Lung (tissue), 12 donors: Measurements from ENCODE around the gene ATF7IP2. TPM values are rescaled to one million over a fixed set of nuclear protein-coding genes. Genes with fewer than 3 reads are reported as not detected.

Experiments used
- ATAC-seq: fragments of 200-7000 bp; cut with Tn5 transposase; one replicate; pipeline ENCODE4 v1.9.1; 2020; ENCODE audit warnings: moderate number of reproducible peaks; ENCODE audit not compliant: insufficient read depth, low FRiP score
- DNase-seq, 3 donors: peaks; one replicate each; pipeline ENCODE4 v3.0.0-alpha.2; 2013 to 2017
- H3K27ac ChIP-seq, 2 donors: one replicate each; pipeline ENCODE4 v1.5.1; 2013; ENCODE audit warnings: mild to moderate bottlenecking in 2 of 2, moderate library complexity in 2 of 2, control low read depth in 1 of 2, inconsistent platforms in 1 of 2, low read depth in 1 of 2, low read length in 1 of 2
- H3K27me3 ChIP-seq, 3 donors: one replicate each; pipeline ENCODE4 v1.5.1; 2013; ENCODE audit warnings: low read length in 2 of 3; ENCODE audit not compliant: control insufficient read depth in 3 of 3, insufficient read depth in 3 of 3
- H3K36me3 ChIP-seq, 4 donors: one replicate each; pipeline ENCODE4 v1.5.1; 2013; ENCODE audit warnings: low read length in 4 of 4, mild to moderate bottlenecking in 1 of 4, moderate library complexity in 1 of 4; ENCODE audit not compliant: control insufficient read depth in 4 of 4, insufficient read depth in 4 of 4
- H3K4me1 ChIP-seq, 5 donors: one replicate each; pipeline ENCODE4 v1.5.1; 2013; ENCODE audit warnings: low read length in 5 of 5, mild to moderate bottlenecking in 2 of 5, moderate library complexity in 1 of 5; ENCODE audit not compliant: control insufficient read depth in 5 of 5, insufficient read depth in 5 of 5
- H3K4me3 ChIP-seq: one replicate; pipeline ENCODE4 v1.5.1; 2013; ENCODE audit warnings: mild to moderate bottlenecking, control low read depth, moderate library complexity
- H3K9ac ChIP-seq, 2 donors: one replicate each; pipeline ENCODE4 v1.5.1; 2013; ENCODE audit warnings: low read length in 2 of 2, control low read depth in 1 of 2; ENCODE audit not compliant: insufficient read depth in 1 of 2
- H3K9me3 ChIP-seq, 4 donors: one replicate each; pipeline ENCODE4 v1.5.1; 2013; ENCODE audit warnings: low read length in 3 of 4, mild to moderate bottlenecking in 1 of 4, moderate library complexity in 1 of 4; ENCODE audit not compliant: control insufficient read depth in 4 of 4, insufficient read depth in 3 of 4
- WGBS, 2 donors: extraction: QIAGEN DNeasy Blood & Tissue Kit; methylation state at CpG; one replicate each; pipeline ENCODE4 v1.1.7; 2013; 5-methylcytosine and 5-hydroxymethylcytosine counted together
- polyA plus RNA-seq, 2 donors: library from polyadenylated mRNA; stranded (reverse); fragments of 200-250 nt; gene quantifications; one replicate each; pipeline ENCODE4 v1.2.1, GENCODE V29; 2013
- total RNA-seq, 2 donors: library from RNA; depleted of rRNA in 1 of 2; stranded (reverse); fragments of >200 nt in 1 of 2; gene quantifications; one replicate each; pipeline ENCODE4 v1.2.1, GENCODE V29; 2014 to 2021
- TF ChIP-seq, protein P1 (sequence below): IDR thresholded peaks from 2 replicates; pipeline ENCODE4 v1.5.1; 2012; ENCODE audit warnings: mild to moderate bottlenecking; ENCODE audit errors: control extremely low read depth, extremely low read depth
- donor health status: control.
- donor health status: control.
- donor health status: Bipolar disorder and iron deficiency.
- donor health status: healthy.
- donor health status: DM: yes; HTN: yes; CAD: no.

Gene ATF7IP2
- total and polyA plus RNA-seq, 4 donors = 7.3 to 18.0 (median 14.5) TPM

DNA sequence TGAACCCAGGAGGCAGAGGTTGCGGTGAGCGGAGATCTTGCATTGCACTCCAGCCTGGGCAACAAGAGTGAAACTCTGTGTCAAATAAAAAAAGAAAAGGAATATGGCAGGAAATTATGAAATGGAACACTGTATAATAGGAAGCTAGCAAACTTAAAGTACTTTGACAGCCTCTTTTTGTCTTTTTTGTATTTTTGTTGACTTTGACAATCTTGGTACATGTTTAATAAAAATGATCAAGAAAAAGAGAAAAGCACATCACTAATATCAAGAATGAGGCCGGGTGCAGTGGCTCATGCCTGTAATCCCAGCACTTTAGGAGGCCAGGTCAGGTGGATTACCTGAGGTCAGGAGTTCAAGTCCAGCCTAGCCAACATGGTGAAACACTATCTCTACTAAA lies 5.5 kb downstream of the ATF7IP2 start:
- TF ChIP-seq, protein P1, sequence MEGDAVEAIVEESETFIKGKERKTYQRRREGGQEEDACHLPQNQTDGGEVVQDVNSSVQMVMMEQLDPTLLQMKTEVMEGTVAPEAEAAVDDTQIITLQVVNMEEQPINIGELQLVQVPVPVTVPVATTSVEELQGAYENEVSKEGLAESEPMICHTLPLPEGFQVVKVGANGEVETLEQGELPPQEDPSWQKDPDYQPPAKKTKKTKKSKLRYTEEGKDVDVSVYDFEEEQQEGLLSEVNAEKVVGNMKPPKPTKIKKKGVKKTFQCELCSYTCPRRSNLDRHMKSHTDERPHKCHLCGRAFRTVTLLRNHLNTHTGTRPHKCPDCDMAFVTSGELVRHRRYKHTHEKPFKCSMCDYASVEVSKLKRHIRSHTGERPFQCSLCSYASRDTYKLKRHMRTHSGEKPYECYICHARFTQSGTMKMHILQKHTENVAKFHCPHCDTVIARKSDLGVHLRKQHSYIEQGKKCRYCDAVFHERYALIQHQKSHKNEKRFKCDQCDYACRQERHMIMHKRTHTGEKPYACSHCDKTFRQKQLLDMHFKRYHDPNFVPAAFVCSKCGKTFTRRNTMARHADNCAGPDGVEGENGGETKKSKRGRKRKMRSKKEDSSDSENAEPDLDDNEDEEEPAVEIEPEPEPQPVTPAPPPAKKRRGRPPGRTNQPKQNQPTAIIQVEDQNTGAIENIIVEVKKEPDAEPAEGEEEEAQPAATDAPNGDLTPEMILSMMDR = no peak
- ATAC-seq = no peak
- no peaks in the 10 kb centered on the region for H3K9me3 ChIP-seq
- peaks cover 0 to 7% (median 0%) of the 10 kb centered on the region in 5 donors for H3K4me1 ChIP-seq
- no peaks in the 10 kb centered on the region for H3K36me3 ChIP-seq
- no peak overlapping the region for H3K27ac ChIP-seq
- no peak overlapping the region for H3K9ac ChIP-seq
- no peaks in the 10 kb centered on the region for H3K27me3 ChIP-seq
- H3K4me3 ChIP-seq = no peak overlapping the region
- DNase-seq = no peak
- 91 to 94% methylated on average over 3 of the region's 3 CpGs for WGBS, 2 donors

DNA sequence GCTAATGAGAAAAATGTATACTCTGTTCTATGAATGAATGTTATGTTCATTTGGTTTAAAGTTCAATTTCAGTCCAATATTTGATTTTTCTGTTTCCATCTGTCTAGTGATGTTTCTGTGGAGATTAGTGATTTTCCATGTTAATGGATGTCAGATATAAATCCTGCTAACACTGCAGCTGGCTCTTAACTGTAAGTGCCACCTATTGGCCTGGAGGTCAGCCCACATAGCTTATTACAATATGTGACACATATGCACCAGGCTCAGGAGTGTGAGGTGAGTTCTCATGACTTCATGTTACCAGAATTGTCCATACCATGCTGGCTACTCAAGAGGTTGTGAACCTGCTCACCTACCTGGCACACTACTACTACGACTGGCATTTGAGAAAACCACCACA lies 17.1 kb downstream of the ATF7IP2 start:
- no peak overlapping the region for H3K9ac ChIP-seq
- peaks cover 0 to 10% (median 2%) of the 10 kb centered on the region in 4 donors for H3K9me3 ChIP-seq
- no peak overlapping the region for H3K4me3 ChIP-seq
- H3K36me3 ChIP-seq = peaks cover 0 to 3% (median 0%) of the 10 kb centered on the region in 4 donors
- TF ChIP-seq, protein P1 = no peak
- ATAC-seq = no peak
- no peaks in the 10 kb centered on the region for H3K27me3 ChIP-seq
- H3K27ac ChIP-seq = no peak overlapping the region
- H3K4me1 ChIP-seq = peaks cover 0 to 3% (median 0%) of the 10 kb centered on the region in 5 donors
- 87 to 94% methylated on average over 1 of the region's 1 CpG for WGBS, 2 donors
- no peak for DNase-seq

DNA sequence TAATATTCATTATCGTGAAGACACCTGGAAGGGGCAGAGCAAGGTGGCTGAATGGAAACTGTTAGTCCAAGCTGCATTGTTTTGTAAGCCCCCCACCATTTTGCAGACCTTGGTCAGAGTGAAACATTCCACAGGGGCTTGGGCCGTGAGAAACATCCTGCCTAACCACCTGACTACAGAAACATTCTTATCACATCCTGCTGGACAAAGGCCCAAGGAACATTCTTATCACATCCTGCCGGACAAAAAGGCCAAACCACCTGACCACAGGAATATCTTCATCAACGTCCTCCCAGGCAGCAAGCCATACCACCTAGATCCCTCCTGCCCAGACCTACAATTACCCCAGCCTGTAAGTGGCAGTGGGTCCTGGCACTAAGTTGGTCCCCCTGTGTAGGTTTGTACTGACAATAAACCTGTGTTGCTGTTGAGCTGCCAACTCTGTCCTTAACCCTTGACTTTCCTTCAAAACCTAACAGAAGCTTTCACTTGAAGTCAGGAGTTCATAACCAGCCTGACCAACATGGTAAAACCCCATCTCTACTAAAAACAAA lies 19.6 kb downstream of the ATF7IP2 start:
- no peak overlapping the region for H3K9ac ChIP-seq
- H3K4me1 ChIP-seq = peaks cover 0 to 3% (median 0%) of the 10 kb centered on the region in 5 donors
- DNase-seq (no peak), ATAC-seq (no peak)
- no peak overlapping the region for H3K4me3 ChIP-seq
- WGBS, 2 donors = 58 to 72% methylated on average over 4 of the region's 4 CpGs
- peak overlapping the region in 1 of 2 donors; percentile 12 for H3K27ac ChIP-seq
- peaks cover 0 to 3% (median 0%) of the 10 kb centered on the region in 4 donors for H3K36me3 ChIP-seq
- no peaks in the 10 kb centered on the region for H3K27me3 ChIP-seq
- peaks cover 0 to 16% (median 7%) of the 10 kb centered on the region in 4 donors for H3K9me3 ChIP-seq
- TF ChIP-seq, protein P1 = no peak
